ENCODE data around the gene STK16. TPM values are rescaled to one million over a fixed set of nuclear protein-coding genes. Genes with fewer than 3 reads are reported as not detected.

Gene STK16
- total RNA-seq, 4 donors from 2014 or later, result 18.7 to 44.8 (median 28.2) TPM

DNA sequence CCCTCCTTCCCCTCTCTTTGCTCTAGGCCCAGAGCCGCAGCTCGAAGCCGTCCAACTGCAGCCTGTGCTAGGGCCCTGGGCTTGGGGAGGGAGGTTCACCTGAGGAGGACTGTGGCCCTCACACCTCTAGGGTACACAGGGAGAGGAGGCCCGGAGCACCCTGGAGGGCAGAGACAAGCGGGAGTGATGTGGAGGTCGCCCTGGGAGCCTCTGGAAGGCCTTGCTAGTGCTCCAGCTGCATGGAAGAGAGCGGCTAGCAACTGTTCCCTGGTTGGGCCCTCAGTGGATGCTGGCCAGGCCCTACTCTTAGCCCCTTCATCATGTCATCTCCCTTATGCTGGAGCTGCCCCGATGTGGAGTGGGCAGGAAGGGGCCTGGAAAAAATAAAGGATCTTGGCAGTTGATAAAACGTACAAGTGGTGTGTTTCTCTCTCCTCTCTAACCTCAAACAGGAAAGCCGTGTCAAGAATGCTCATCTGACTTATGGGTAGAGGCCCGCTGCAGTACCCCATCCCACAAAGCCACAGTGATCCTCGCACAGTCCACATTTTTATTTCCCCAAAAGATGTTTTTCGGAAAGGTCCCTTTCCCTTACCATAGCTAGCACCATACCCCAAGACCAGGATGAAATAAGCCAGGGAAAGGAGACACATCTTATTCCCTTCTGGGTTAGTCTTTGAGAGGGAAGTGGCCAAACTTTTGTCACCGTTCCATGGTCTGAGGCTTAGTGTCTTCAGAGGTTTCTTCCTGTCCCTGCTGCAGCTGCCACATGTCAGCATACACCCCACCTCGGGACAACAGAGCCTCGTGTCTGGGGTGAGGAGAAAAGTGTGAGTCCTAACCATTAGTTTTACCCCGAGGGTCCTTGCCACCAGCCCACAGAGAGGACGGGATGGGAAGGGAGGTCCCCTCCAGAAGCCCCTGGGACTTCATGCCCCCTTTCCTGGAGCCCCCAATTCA, 35.8 kb upstream of the STK16 start:
- intact Hi-C loops (cut with DNase I; ENCODE audit: low total_unique reads), result no loop called here
- Histone ChIP-seq H3K4me1 (peaks cover 7 to 21% (median 20%) of the 10 kb centered on the region in 4 donors), H3K36me3 (peaks cover 0 to 4% (median 0%) of the 10 kb centered on the region in 4 donors), H3K27me3 (no peaks in the 10 kb centered on the region), H3K4me3 (no peak overlapping the region), H3K9me3 (no peaks in the 10 kb centered on the region), H3K27ac (peak overlapping the region in 3 of 4 donors; percentile 6 to 9 (median 8))
- WGBS, 2 donors (ENCODE audit: low coverage in 1 of 2), result 76 to 77% methylated on average over 7 to 18 of the region's 18 CpGs
- in situ Hi-C loops (cut with MboI; ENCODE audit: low pct_ligation_motif_present in 1 of 4, low pct_unique_long_range_greater_than_20kb in 1 of 4, low sequenced_read_pairs in 3 of 4), result loop anchor here in 2 of 4 donors (5.0 to 10.0 kb wide), 2 partner anchors 37 to 45 kb away; partner anchors contain the start of genes NHEJ1 (in 1 of the 2) and SLC23A3 (in 1 of the 2)
- DNase-seq, result no peak
- no peak for TF ChIP-seq EP300 (IDR thresholded peaks at IDR 0.05; ENCODE audit: low read depth)
- TF ChIP-seq POLR2AphosphoS5 (IDR thresholded peaks at IDR 0.05), result no peak
- TF ChIP-seq CTCF (IDR thresholded peaks at IDR 0.05), result no peak
- no peak for TF ChIP-seq POLR2A (IDR thresholded peaks at IDR 0.05)

DNA sequence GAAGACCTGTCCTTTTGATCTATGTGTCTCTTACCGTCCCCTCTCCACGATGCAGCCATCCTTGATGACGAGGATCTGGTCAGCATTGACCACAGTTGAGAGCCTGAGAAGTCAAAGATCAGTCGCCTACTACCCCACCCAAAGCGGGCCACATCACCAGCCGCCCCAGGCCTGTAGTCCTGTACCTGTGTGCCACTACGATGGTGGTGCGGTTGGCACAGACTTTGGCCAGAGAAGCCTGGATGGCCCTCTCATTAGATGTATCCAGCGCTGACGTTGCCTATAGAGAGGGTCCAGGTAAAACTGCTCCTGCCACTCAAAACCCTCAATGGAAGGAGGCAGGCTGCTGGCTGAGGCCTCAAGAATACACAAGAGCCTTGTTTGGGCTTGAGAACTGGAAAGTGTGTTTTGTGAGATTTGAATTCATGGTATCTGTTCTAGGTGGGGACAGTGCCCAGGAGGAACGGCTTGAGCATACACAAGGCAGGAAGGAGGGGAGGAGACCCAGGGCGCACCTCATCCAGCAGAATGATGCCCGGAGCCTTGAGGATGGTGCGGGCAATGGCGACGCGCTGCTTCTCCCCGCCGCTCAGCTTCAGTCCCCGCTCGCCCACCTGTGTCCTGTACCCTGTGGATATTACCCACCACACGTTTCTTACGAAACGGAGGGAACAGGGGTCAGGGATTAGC, 34.9 kb upstream of the STK16 start:
- no peaks in the 10 kb centered on the region for H3K9me3 ChIP-seq
- in situ Hi-C loops (cut with MboI; ENCODE audit: low pct_ligation_motif_present in 1 of 4, low pct_unique_long_range_greater_than_20kb in 1 of 4, low sequenced_read_pairs in 3 of 4), result loop anchor here in 1 of 4 donors (10.0 kb wide), 1 partner anchor 46 kb away; the partner anchor contains the start of gene NHEJ1
- no peaks in the 10 kb centered on the region for H3K27me3 ChIP-seq
- peak overlapping the region in 2 of 4 donors; percentile 8 to 9 for H3K27ac ChIP-seq
- DNase-seq, result no peak
- intact Hi-C loops (cut with DNase I; ENCODE audit: low total_unique reads), result no loop called here
- TF ChIP-seq POLR2A (IDR thresholded peaks at IDR 0.05) (no peak), POLR2AphosphoS5 (IDR thresholded peaks at IDR 0.05) (no peak), EP300 (IDR thresholded peaks at IDR 0.05; ENCODE audit: low read depth) (no peak), CTCF (IDR thresholded peaks at IDR 0.05) (no peak)
- H3K4me3 ChIP-seq, result no peak overlapping the region
- WGBS, 2 donors (ENCODE audit: low coverage in 1 of 2), result 96 to 100% methylated on average over 7 to 24 of the region's 24 CpGs
- peaks cover 0 to 4% (median 0%) of the 10 kb centered on the region in 4 donors for H3K36me3 ChIP-seq
- H3K4me1 ChIP-seq, result peaks cover 7 to 21% (median 20%) of the 10 kb centered on the region in 4 donors

DNA sequence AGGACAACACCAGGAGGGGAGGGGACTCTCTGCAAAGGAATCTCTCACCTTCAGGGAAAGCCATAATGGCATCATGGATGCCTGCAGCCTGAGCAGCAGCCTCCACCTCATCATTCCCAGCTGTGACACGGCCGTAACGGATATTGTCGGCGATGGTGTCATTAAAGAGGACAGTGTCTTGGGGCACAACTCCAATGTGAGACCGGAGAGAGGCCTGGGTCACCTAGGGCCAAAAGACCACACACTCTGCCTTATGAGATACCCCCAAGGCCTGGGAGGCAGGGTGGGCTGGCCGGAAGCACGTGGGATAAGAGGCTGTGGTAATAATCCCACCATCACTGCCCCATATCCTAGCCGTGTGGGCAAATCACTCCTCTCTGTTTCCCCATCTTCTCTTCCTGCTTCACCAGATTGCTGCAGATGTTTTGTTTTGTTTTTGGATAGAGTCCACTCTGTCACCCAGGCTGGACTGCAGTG, 34.4 kb upstream of the STK16 start:
- H3K27ac ChIP-seq, result peak overlapping the region in 1 of 4 donors; percentile 5
- no peak overlapping the region for H3K4me3 ChIP-seq

More for the DNA sequence above, 34.4 kb upstream of the STK16 start:
- no peaks in the 10 kb centered on the region for H3K9me3 ChIP-seq
- no peaks in the 10 kb centered on the region for H3K27me3 ChIP-seq
- TF ChIP-seq EP300 (IDR thresholded peaks at IDR 0.05; ENCODE audit: low read depth) (no peak), POLR2A (IDR thresholded peaks at IDR 0.05) (no peak), CTCF (IDR thresholded peaks at IDR 0.05) (no peak), POLR2AphosphoS5 (IDR thresholded peaks at IDR 0.05) (no peak)
- intact Hi-C loops (cut with DNase I; ENCODE audit: low total_unique reads), result no loop called here
- 80 to 92% methylated on average over 1 to 9 of the region's 9 CpGs for WGBS, 2 donors (ENCODE audit: low coverage in 1 of 2)
- in situ Hi-C loops (cut with MboI; ENCODE audit: low pct_ligation_motif_present in 1 of 4, low pct_unique_long_range_greater_than_20kb in 1 of 4, low sequenced_read_pairs in 3 of 4), result loop anchor here in 1 of 4 donors (10.0 kb wide), 1 partner anchor 46 kb away; the partner anchor contains the start of gene NHEJ1
- peaks cover 7 to 18% (median 16%) of the 10 kb centered on the region in 4 donors for H3K4me1 ChIP-seq
- H3K36me3 ChIP-seq, result peaks cover 0 to 4% (median 0%) of the 10 kb centered on the region in 4 donors
- no peak for DNase-seq

All from transverse colon (tissue), 4 donors.